ENCODE data around the gene DRD5.
"Not testable (repeated sequence)": the region's sequence is repeated elsewhere in the genome, so short reads cannot be mapped to it uniquely, and the experiment has no call there.

DRD5 gene

GRCh38 chr4:9781343-9782135 is at the start of gene DRD5:
Gene DRD5, plus strand, starts transcription at chr4:9781634. Its CDS starts 396 bp downstream, at chr4:9782030.
- no peak for DNase-seq (ENCODE audit: low spot score)

GRCh38 chr4:9732256-9732655 is 49.2 kb upstream of the DRD5 start:
- not testable (repeated sequence) for DNase-seq (ENCODE audit: low spot score)

GRCh38 chr4:9735515-9735914 is 45.9 kb upstream of the DRD5 start:
- no peak for DNase-seq (ENCODE audit: low spot score)

GRCh38 chr4:9737280-9737679 is 44.2 kb upstream of the DRD5 start:
- DNase-seq (ENCODE audit: low spot score), result not testable (repeated sequence)

GRCh38 chr4:9743789-9744188 is 37.6 kb upstream of the DRD5 start:
- DNase-seq (ENCODE audit: low spot score), result not testable (repeated sequence)

- no peak for DNase-seq (ENCODE audit: low spot score)
These were observed 35.7 kb upstream of the DRD5 start for GRCh38 chr4:9745782-9746181.

- DNase-seq (ENCODE audit: low spot score), result no peak
These were observed 22.7 kb upstream of the DRD5 start for GRCh38 chr4:9758641-9759317.

- peak; percentile 84 for DNase-seq (ENCODE audit: low spot score)
These were observed 18.5 kb upstream of the DRD5 start for GRCh38 chr4:9762823-9763475.

- no peak for DNase-seq (ENCODE audit: low spot score)
These were observed 17.2 kb upstream of the DRD5 start for GRCh38 chr4:9764155-9764696.

- peak; percentile 20 for DNase-seq (ENCODE audit: low spot score)
These were observed 16.3 kb upstream of the DRD5 start for GRCh38 chr4:9765091-9765490.

GRCh38 chr4:9769321-9769720 is 12.1 kb upstream of the DRD5 start:
- DNase-seq (ENCODE audit: low spot score), result no peak

GRCh38 chr4:9771034-9771433 is 10.4 kb upstream of the DRD5 start:
- no peak for DNase-seq (ENCODE audit: low spot score)

GRCh38 chr4:9773471-9773870 is 8.0 kb upstream of the DRD5 start:
- no peak for DNase-seq (ENCODE audit: low spot score)

- no peak for DNase-seq (ENCODE audit: low spot score)
These were observed 652 bp downstream of the DRD5 start for GRCh38 chr4:9782136-9782436.

GRCh38 chr4:9785891-9786290 is 4.5 kb downstream of the DRD5 start:
- not testable (repeated sequence) for DNase-seq (ENCODE audit: low spot score)

GRCh38 chr4:9792381-9792780 is 10.9 kb downstream of the DRD5 start:
- DNase-seq (ENCODE audit: low spot score), result no peak

GRCh38 chr4:9796641-9797040 is 15.2 kb downstream of the DRD5 start:
- not testable (repeated sequence) for DNase-seq (ENCODE audit: low spot score)

GRCh38 chr4:9800848-9801247 is 19.4 kb downstream of the DRD5 start:
- DNase-seq (ENCODE audit: low spot score), result no peak

GRCh38 chr4:9804918-9805317 is 23.5 kb downstream of the DRD5 start:
- DNase-seq (ENCODE audit: low spot score), result peak; percentile 22

- no peak for DNase-seq (ENCODE audit: low spot score)
These were observed 26.6 kb downstream of the DRD5 start for GRCh38 chr4:9808077-9808476.

GRCh38 chr4:9811806-9812205 is 30.4 kb downstream of the DRD5 start:
- no peak for DNase-seq (ENCODE audit: low spot score)

- DNase-seq (ENCODE audit: low spot score), result peak; percentile 43
These were observed 31.3 kb downstream of the DRD5 start for GRCh38 chr4:9812501-9813340.
